GM12878 (cell line): ENCODE data around the gene CDH18.

ENCODE experiments used
- ATF3 ChIP-seq: IDR thresholded peaks from 2 replicates; pipeline ENCODE4 v1.6.1; 2011; ENCODE audit warnings: low read depth, mild to moderate bottlenecking, low read length, moderate library complexity, borderline replicate concordance; ENCODE audit errors: extremely low read depth
- CHD2 ChIP-seq: IDR thresholded peaks from 2 replicates; pipeline ENCODE4 v1.6.1; 2011; ENCODE audit warnings: low read depth, low read length, improper control_type of control experiment, borderline replicate concordance
- EZH2 ChIP-seq: IDR thresholded peaks from 2 replicates; pipeline ENCODE4 v1.6.1; 2012; ENCODE audit warnings: low read depth, mild to moderate bottlenecking, control low read depth, inconsistent platforms, low read length, borderline replicate concordance; ENCODE audit not compliant: control insufficient read depth
- MXI1 ChIP-seq: fragments of 150-350 bp; IDR thresholded peaks from 2 replicates; pipeline ENCODE4 v1.6.1; 2011; ENCODE audit warnings: low read depth, mild to moderate bottlenecking, inconsistent platforms, low read length, improper control_type of control experiment
- PAX8 ChIP-seq: fragments of 450-650 bp; IDR thresholded peaks from 2 replicates; pipeline ENCODE4 v1.6.1; 2017; ENCODE audit warnings: mild to moderate bottlenecking, moderate library complexity
- PML ChIP-seq: IDR thresholded peaks from 2 replicates; pipeline ENCODE4 v1.6.1; 2012; ENCODE audit warnings: low read length, inconsistent platforms
- SMC3 ChIP-seq: IDR thresholded peaks from 2 replicates; pipeline ENCODE4 v1.6.1; 2011; ENCODE audit warnings: low read length, improper control_type of control experiment, borderline replicate concordance
- TCF12 ChIP-seq: IDR thresholded peaks from 2 replicates; pipeline ENCODE4 v1.6.1; 2011; ENCODE audit warnings: low read depth, mild to moderate bottlenecking, low read length
- ZBTB4 ChIP-seq: fragments of 450-650 bp; formaldehyde crosslinking; IDR thresholded peaks from 2 replicates; pipeline ENCODE4 v1.4.0; 2022; ENCODE audit warnings: mild to moderate bottlenecking, moderate library complexity
- TF ChIP-seq, protein P1 (sequence below), 3 experiments: IDR thresholded peaks in 2 of 3; conservative IDR thresholded peaks in 1 of 3; 2 replicates each; pipeline ENCODE4 v1.5.1; 2011; ENCODE audit warnings: low read depth in 3 of 3, low read length in 3 of 3, mild to moderate bottlenecking in 3 of 3, control low read depth in 2 of 3, moderate library complexity in 2 of 3, inconsistent platforms in 1 of 3, mixed read lengths in 1 of 3; ENCODE audit not compliant: control insufficient read depth in 2 of 3, insufficient read depth in 1 of 3; ENCODE audit errors: extremely low read depth in 1 of 3
- TF ChIP-seq, protein P2 (sequence below): fragments of 150-350 bp; IDR thresholded peaks from 2 replicates; pipeline ENCODE4 v1.6.1; 2016; ENCODE audit warnings: low read depth, low read length

DNA sequence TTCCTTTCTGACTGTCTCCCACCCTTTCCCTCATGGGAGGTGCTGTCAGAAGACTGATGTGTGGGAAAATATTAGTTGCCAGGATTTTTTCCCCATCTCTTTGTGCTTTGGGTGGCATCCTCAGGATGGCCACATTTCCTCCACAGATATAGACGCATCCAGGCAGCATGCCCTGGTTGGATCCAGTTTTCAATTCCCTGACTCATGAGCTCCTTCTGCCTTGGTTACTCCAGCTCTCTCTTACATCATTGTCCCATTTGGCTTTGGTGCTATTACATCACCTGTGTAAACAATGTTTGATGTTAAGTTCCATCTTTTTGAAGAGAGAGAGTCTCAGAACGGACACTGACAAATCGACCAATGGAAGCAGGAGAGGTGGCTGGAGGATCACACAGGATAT lies 302.5 kb downstream of the CDH18 start:
- TF ChIP-seq, protein P1, sequence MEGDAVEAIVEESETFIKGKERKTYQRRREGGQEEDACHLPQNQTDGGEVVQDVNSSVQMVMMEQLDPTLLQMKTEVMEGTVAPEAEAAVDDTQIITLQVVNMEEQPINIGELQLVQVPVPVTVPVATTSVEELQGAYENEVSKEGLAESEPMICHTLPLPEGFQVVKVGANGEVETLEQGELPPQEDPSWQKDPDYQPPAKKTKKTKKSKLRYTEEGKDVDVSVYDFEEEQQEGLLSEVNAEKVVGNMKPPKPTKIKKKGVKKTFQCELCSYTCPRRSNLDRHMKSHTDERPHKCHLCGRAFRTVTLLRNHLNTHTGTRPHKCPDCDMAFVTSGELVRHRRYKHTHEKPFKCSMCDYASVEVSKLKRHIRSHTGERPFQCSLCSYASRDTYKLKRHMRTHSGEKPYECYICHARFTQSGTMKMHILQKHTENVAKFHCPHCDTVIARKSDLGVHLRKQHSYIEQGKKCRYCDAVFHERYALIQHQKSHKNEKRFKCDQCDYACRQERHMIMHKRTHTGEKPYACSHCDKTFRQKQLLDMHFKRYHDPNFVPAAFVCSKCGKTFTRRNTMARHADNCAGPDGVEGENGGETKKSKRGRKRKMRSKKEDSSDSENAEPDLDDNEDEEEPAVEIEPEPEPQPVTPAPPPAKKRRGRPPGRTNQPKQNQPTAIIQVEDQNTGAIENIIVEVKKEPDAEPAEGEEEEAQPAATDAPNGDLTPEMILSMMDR (IDR thresholded peaks at IDR 0.05 in 2 of 3, conservative IDR thresholded peaks at IDR 0.05 in 1 of 3; ENCODE audit: control insufficient read depth in 2 of 3, extremely low read depth in 1 of 3, insufficient read depth in 1 of 3, low read depth in 3 of 3, low read length in 3 of 3), result no peak
- TF ChIP-seq SMC3 (no peak), CHD2 (no peak), ZBTB4 (no peak), TCF12 (no peak), ATF3 (no peak), EZH2 (no peak), MXI1 (no peak), PML (no peak), PAX8 (no peak)
- TF ChIP-seq, protein P2, sequence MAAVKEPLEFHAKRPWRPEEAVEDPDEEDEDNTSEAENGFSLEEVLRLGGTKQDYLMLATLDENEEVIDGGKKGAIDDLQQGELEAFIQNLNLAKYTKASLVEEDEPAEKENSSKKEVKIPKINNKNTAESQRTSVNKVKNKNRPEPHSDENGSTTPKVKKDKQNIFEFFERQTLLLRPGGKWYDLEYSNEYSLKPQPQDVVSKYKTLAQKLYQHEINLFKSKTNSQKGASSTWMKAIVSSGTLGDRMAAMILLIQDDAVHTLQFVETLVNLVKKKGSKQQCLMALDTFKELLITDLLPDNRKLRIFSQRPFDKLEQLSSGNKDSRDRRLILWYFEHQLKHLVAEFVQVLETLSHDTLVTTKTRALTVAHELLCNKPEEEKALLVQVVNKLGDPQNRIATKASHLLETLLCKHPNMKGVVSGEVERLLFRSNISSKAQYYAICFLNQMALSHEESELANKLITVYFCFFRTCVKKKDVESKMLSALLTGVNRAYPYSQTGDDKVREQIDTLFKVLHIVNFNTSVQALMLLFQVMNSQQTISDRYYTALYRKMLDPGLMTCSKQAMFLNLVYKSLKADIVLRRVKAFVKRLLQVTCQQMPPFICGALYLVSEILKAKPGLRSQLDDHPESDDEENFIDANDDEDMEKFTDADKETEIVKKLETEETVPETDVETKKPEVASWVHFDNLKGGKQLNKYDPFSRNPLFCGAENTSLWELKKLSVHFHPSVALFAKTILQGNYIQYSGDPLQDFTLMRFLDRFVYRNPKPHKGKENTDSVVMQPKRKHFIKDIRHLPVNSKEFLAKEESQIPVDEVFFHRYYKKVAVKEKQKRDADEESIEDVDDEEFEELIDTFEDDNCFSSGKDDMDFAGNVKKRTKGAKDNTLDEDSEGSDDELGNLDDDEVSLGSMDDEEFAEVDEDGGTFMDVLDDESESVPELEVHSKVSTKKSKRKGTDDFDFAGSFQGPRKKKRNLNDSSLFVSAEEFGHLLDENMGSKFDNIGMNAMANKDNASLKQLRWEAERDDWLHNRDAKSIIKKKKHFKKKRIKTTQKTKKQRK, result no peak
